Mesenchymal stem cell (in vitro differentiated cells and primary cell): ENCODE data around the gene FBL.

Experiments
- DNase-seq: peaks from one replicate; pipeline ENCODE4 v3.0.0-alpha.2; 2013
- H2AFZ ChIP-seq: one replicate; pipeline ENCODE4 v1.6.1; 2013; ENCODE audit warnings: low read depth, mild to moderate bottlenecking, control low read depth, inconsistent platforms, low read length, moderate library complexity
- H2AK5ac ChIP-seq: 2 replicates; pipeline ENCODE4 v1.6.1; 2013; ENCODE audit warnings: low read length, moderate library complexity, mild to moderate bottlenecking, inconsistent platforms; ENCODE audit not compliant: severe bottlenecking
- H2BK120ac ChIP-seq: one replicate; pipeline ENCODE4 v1.6.1; 2013; ENCODE audit warnings: low read depth, mild to moderate bottlenecking, inconsistent platforms, low read length, moderate library complexity
- H2BK12ac ChIP-seq, 2 experiments: one replicate each; pipeline ENCODE4 v1.6.1; 2013; ENCODE audit warnings: inconsistent platforms in 2 of 2, low read length in 2 of 2, mild to moderate bottlenecking in 2 of 2, moderate library complexity in 2 of 2, control low read depth in 1 of 2
- H2BK15ac ChIP-seq: one replicate; pipeline ENCODE4 v1.6.1; 2013; ENCODE audit warnings: mild to moderate bottlenecking, low read depth, inconsistent platforms; ENCODE audit not compliant: poor library complexity, severe bottlenecking
- H2BK5ac ChIP-seq: 2 replicates; pipeline ENCODE4 v1.6.1; 2013; ENCODE audit warnings: low read depth, mild to moderate bottlenecking, low read length, control low read depth, inconsistent platforms; ENCODE audit not compliant: poor library complexity, severe bottlenecking
- H3K14ac ChIP-seq, 2 experiments: one replicate each; pipeline ENCODE4 v1.6.1; 2013; ENCODE audit warnings: inconsistent platforms in 2 of 2, low read length in 2 of 2, control low read depth in 1 of 2, mild to moderate bottlenecking in 1 of 2, moderate library complexity in 1 of 2
- H3K18ac ChIP-seq, 2 experiments: one replicate each; pipeline ENCODE4 v1.6.1; 2013; ENCODE audit warnings: inconsistent platforms in 2 of 2, low read length in 2 of 2, control low read depth in 1 of 2, low read depth in 1 of 2, mild to moderate bottlenecking in 1 of 2
- H3K23ac ChIP-seq, 2 experiments: one replicate each; pipeline ENCODE4 v1.6.1; 2013; ENCODE audit warnings: inconsistent platforms in 2 of 2, low read length in 2 of 2, mild to moderate bottlenecking in 2 of 2, moderate library complexity in 2 of 2, control low read depth in 1 of 2
- H3K27ac ChIP-seq: 2 replicates; pipeline ENCODE4 v1.5.1; 2013; ENCODE audit warnings: mild to moderate bottlenecking, moderate library complexity, low read length, control low read depth, inconsistent platforms; ENCODE audit not compliant: poor library complexity, severe bottlenecking
- H3K27me3 ChIP-seq, 2 experiments: 2 replicates each; pipeline versions ENCODE4 v1.6.1 to v1.7.0; 2013; ENCODE audit warnings: low read length in 2 of 2, mild to moderate bottlenecking in 2 of 2, moderate library complexity in 2 of 2, control low read depth in 1 of 2, inconsistent platforms in 1 of 2; ENCODE audit not compliant: control insufficient read depth in 1 of 2, insufficient read depth in 1 of 2
- H3K36me3 ChIP-seq, 2 experiments: 2 replicates each; pipeline versions ENCODE4 v1.6.1 to v1.7.0; 2013; ENCODE audit warnings: low read length in 2 of 2, control low read depth in 1 of 2, inconsistent platforms in 1 of 2, low read depth in 1 of 2, mild to moderate bottlenecking in 1 of 2; ENCODE audit not compliant: insufficient read depth in 2 of 2, control insufficient read depth in 1 of 2
- H3K4ac ChIP-seq, 2 experiments: one replicate each; pipeline ENCODE4 v1.6.1; 2013; ENCODE audit warnings: inconsistent platforms in 2 of 2, low read length in 2 of 2, mild to moderate bottlenecking in 2 of 2, moderate library complexity in 2 of 2, control low read depth in 1 of 2, low read depth in 1 of 2
- H3K4me1 ChIP-seq: 2 replicates; pipeline ENCODE4 v1.6.1; 2013; ENCODE audit warnings: low read depth, low read length, control low read depth; ENCODE audit not compliant: control insufficient read depth, insufficient read depth
- H3K4me2 ChIP-seq: 2 replicates; pipeline ENCODE4 v1.6.1; 2013; ENCODE audit warnings: low read length, mild to moderate bottlenecking, inconsistent platforms; ENCODE audit not compliant: poor library complexity, severe bottlenecking
- H3K4me3 ChIP-seq, 2 experiments: 2 replicates each; pipeline versions ENCODE4 v1.5.1 to v1.7.0; 2013; ENCODE audit warnings: low read length in 2 of 2, mild to moderate bottlenecking in 2 of 2, control low read depth in 1 of 2, low read depth in 1 of 2; ENCODE audit not compliant: insufficient read depth in 1 of 2
- H3K79me1 ChIP-seq: replicated peaks from 2 replicates; pipeline ENCODE4 v1.6.1; 2013; ENCODE audit warnings: mild to moderate bottlenecking, control low read depth, low read length, inconsistent platforms; ENCODE audit not compliant: poor library complexity, severe bottlenecking
- H3K9ac ChIP-seq: 2 replicates; pipeline ENCODE4 v1.7.0; 2013; ENCODE audit warnings: mild to moderate bottlenecking, low read length, moderate library complexity
- H3K9me3 ChIP-seq: 2 replicates; pipeline ENCODE4 v1.7.0; 2013; ENCODE audit warnings: mild to moderate bottlenecking, low read length; ENCODE audit not compliant: control insufficient read depth
- H4K8ac ChIP-seq: one replicate; pipeline ENCODE4 v1.6.1; 2013; ENCODE audit warnings: inconsistent platforms, mild to moderate bottlenecking, low read length, moderate library complexity
- H4K91ac ChIP-seq: one replicate; pipeline ENCODE4 v1.6.1; 2013; ENCODE audit warnings: mild to moderate bottlenecking, low read length, inconsistent platforms
- WGBS: methylation state at CpG from one replicate; pipeline ENCODE4 v1.1.7; 2013; ENCODE audit warnings: mixed read lengths; 5-methylcytosine and 5-hydroxymethylcytosine counted together

FBL gene

DNA sequence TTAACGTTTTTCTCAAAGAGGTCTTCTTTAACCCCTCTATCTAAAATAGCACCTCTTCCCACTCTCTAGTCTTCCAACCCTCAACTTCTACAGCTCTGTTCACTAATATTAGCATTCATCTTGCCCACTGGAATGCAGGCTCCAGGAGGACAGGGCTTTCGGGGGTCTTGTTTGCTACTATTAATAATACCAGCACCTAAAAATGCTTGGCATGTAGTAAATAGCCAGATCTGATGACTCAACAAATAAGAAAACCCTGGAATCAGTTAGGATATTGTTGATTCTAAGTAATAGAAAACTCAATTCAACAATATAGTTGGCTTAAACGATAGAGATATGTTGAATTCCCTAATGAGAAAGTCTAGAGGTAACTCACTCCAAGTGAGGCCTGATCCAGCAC is 26.4 kb downstream of the FBL start:
- Histone ChIP-seq H2AFZ (no peak overlapping the region), H2BK15ac (no peak overlapping the region)
- 65% methylated on average over 2 of the region's 3 CpGs for WGBS

DNA sequence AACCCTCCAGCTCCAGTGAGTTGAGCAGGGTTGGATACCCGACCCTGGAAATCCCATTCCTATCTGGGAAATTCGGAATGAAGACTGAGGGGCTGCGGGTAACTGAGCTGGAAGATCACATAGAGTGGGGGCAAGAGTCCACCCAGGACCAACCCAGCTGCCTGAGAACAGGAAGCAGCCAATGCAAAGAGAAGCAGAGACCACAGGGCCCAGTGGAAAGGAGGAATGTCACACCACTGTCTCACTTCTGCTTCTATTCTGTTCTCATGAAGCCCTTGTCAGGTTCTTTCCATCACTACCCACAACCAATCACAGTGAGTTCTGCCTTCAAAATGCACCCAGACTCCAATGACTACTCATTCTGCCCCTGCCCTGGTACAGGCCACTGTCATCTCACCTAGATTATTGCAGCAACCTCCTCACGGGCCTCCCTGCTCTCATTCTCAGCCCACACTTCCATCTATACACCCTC is 27.5 kb downstream of the FBL start:
- Histone ChIP-seq H3K4me1 (peaks cover 8% of the 10 kb centered on the region), H3K9ac (no peak overlapping the region), H3K79me1 (peaks cover 19% of the 10 kb centered on the region), H2AK5ac (no peak overlapping the region), H3K9me3 (peaks cover 3% of the 10 kb centered on the region), H3K14ac (no peak overlapping the region), H3K4ac (no peak overlapping the region), H4K91ac (no peak overlapping the region), H3K36me3 (peaks cover 0 to 5% of the 10 kb centered on the region in 2 experiments), H3K4me2 (no peak overlapping the region), H3K27ac (no peak overlapping the region), H2BK120ac (no peak overlapping the region), H2BK5ac (no peak overlapping the region), H3K23ac (no peak overlapping the region), H2AFZ (no peak overlapping the region), H3K27me3 (no peaks in the 10 kb centered on the region), H3K18ac (no peak overlapping the region), H2BK15ac (no peak overlapping the region), H4K8ac (no peak overlapping the region), H2BK12ac (no peak overlapping the region), H3K4me3 (no peak overlapping the region)
- DNase-seq: no peak
- 87% methylated on average over 4 of the region's 4 CpGs for WGBS

More for the DNA sequence above, 26.4 kb downstream of the FBL start:
- no peak overlapping the region for H4K8ac ChIP-seq
- H2BK5ac ChIP-seq: no peak overlapping the region
- H2AK5ac ChIP-seq: no peak overlapping the region
- H4K91ac ChIP-seq: no peak overlapping the region
- H2BK120ac ChIP-seq: no peak overlapping the region
- peaks cover 3% of the 10 kb centered on the region for H3K9me3 ChIP-seq
- no peak overlapping the region for H3K9ac ChIP-seq
- H3K79me1 ChIP-seq: peaks cover 25% of the 10 kb centered on the region
- H3K4ac ChIP-seq: no peak overlapping the region
- H3K36me3 ChIP-seq: peaks cover under 1 to 5% of the 10 kb centered on the region in 2 experiments
- no peak overlapping the region for H3K4me2 ChIP-seq
- H3K4me1 ChIP-seq: peaks cover 12% of the 10 kb centered on the region
- no peak overlapping the region for H3K4me3 ChIP-seq
- H3K27ac ChIP-seq: no peak overlapping the region
- H2BK12ac ChIP-seq: no peak overlapping the region
- H3K14ac ChIP-seq: no peak overlapping the region
- no peaks in the 10 kb centered on the region for H3K27me3 ChIP-seq
- no peak overlapping the region for H3K23ac ChIP-seq
- no peak overlapping the region for H3K18ac ChIP-seq
- no peak for DNase-seq

DNA sequence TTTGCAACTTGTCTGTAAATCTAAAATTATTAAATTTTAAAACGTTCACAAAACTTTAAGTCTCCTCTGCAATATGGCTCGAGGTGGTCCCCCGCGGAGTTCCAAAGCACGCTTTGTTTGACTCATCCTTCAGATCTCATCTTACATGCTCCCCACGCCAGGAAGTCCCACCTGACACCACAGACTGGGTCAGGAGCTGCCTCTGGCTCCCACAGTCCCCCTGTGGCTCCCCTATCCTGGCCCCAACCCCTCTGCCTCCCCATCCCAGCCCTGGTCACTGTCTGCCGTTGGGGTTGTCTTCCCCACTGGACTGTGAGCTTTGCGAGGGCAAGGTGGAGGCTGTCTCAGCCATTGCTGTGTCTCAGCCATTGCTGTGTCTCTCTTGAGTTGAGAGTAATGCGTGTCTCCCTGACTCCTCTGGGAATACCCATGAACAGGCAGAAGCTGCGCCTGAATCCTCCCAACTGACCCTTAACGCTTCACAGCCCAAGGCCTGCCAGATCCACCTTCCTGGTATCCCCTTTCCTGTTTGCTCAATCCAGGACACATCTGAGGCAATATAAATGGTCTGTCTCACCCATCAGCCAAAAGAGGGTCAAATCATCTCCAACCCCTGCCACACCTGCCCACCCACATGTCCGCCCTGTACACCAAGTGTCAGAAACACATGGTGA is 28.2 kb downstream of the FBL start:
- Histone ChIP-seq H3K4me3 (no peak overlapping the region), H3K27me3 (no peaks in the 10 kb centered on the region), H3K4me2 (no peak overlapping the region), H3K4ac (no peak overlapping the region), H3K18ac (no peak overlapping the region), H2AK5ac (no peak overlapping the region), H4K91ac (no peak overlapping the region), H3K14ac (no peak overlapping the region), H3K9ac (no peak overlapping the region), H3K4me1 (peaks cover 5% of the 10 kb centered on the region), H4K8ac (no peak overlapping the region), H3K79me1 (peaks cover 18% of the 10 kb centered on the region), H2AFZ (no peak overlapping the region), H3K36me3 (peaks cover 0 to 5% of the 10 kb centered on the region in 2 experiments), H2BK12ac (no peak overlapping the region), H3K9me3 (peaks cover 3% of the 10 kb centered on the region), H2BK5ac (no peak overlapping the region), H3K23ac (no peak overlapping the region), H3K27ac (no peak overlapping the region), H2BK15ac (no peak overlapping the region), H2BK120ac (no peak overlapping the region)
- 91% methylated on average over 12 of the region's 12 CpGs for WGBS
- DNase-seq: no peak

DNA sequence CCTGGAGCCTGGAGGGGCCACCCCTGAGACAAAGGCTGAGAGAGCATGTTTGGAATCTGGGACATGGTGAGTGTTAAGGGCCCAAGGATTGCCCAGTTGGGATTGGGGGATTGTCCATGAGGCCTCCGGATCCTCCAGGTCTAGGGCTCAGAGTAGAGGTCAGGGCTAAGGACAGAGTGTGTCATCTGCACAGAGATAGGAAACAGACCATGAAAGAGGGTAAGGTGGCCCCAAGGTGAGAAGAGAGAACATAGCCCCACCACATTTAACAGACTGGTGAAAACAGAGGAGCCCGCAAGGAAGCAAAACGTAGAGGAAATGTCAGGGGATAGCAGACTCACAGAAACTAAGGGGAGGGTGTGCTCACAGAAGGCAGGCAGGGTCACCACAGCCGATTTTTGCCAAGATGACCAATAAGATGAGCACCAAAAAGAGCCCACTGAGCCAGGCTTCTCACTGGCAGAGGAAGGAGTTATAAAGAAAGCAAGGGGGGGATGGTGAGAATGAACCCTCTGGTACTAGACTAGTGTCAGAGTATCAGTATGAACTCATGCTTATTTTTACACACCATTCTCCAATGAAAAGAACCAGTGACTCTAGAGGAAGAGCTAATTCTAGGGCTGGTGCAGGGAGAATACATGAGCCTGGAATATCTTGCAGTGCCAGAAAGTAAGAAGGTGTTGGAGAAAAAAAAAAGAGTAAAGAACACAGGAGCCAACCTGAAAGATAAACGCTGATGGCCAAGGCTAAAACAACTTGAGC is 29.7 kb downstream of the FBL start:
- peaks cover 3% of the 10 kb centered on the region for H3K9me3 ChIP-seq
- peaks cover 5% of the 10 kb centered on the region for H3K4me1 ChIP-seq
- no peak overlapping the region for H2BK15ac ChIP-seq
- H2AFZ ChIP-seq: no peak overlapping the region
- no peak overlapping the region for H3K4ac ChIP-seq
- H2BK12ac ChIP-seq: no peak overlapping the region
- no peaks in the 10 kb centered on the region for H3K27me3 ChIP-seq
- H2AK5ac ChIP-seq: no peak overlapping the region
- H3K14ac ChIP-seq: no peak overlapping the region
- H3K23ac ChIP-seq: no peak overlapping the region
- H3K9ac ChIP-seq: no peak overlapping the region
- H2BK5ac ChIP-seq: no peak overlapping the region
- H3K36me3 ChIP-seq: peaks cover 0 to 5% of the 10 kb centered on the region in 2 experiments
- 84% methylated on average over 5 of the region's 5 CpGs for WGBS
- no peak overlapping the region for H2BK120ac ChIP-seq
- DNase-seq: no peak
- no peak overlapping the region for H3K4me3 ChIP-seq
- H4K91ac ChIP-seq: no peak overlapping the region
- no peak overlapping the region for H4K8ac ChIP-seq
- no peak overlapping the region for H3K4me2 ChIP-seq
- H3K27ac ChIP-seq: no peak overlapping the region
- peaks cover 7% of the 10 kb centered on the region for H3K79me1 ChIP-seq
- no peak overlapping the region for H3K18ac ChIP-seq
